HepG2 (cell line): ENCODE results near the gene CPLANE2. TPM values are rescaled to one million over a fixed set of nuclear protein-coding genes. Genes with fewer than 3 reads are reported as not detected.

Experiments used
- ATAC-seq: fragments of 200-7000 bp; cut with Tn5 transposase; 3 replicates; pipeline ENCODE4 v1.9.1; 2020; ENCODE audit warnings: mild to moderate bottlenecking, moderate library complexity
- BruUV-seq: library from RNA; stranded (reverse); fragments of 400-500 nt; replicated peaks from 2 replicates; lab custom pipeline; 2021; lab: Mats Ljungman, UMichigan
- CTCF ChIA-PET: fragments of 300-600 bp; formaldehyde crosslinking; extraction: SDS; loops from one replicate; lab custom pipeline; 2021; ENCODE audit warnings: low total read pairs, inconsistent platforms, low intra/inter-chr PET ratio; lab: Yijun Ruan, JAX
- POLR2A ChIA-PET: fragments of 350-600 bp; sonication (Branson Sonifier 250); formaldehyde crosslinking; loops from one replicate; lab custom pipeline; 2020; ENCODE audit warnings: antibody characterized with exemption, inconsistent platforms; lab: Yijun Ruan, JAX
- DNase-seq: peaks from one replicate; pipeline ENCODE4 v3.0.0-alpha.2; 2015; ENCODE audit warnings: low spot score
- FAIRE-seq: peaks from 3 replicates; lab custom pipeline; 2011; peaks lifted over from hg19 to GRCh38; lab: Jason Lieb, UNC
- H2AFZ ChIP-seq: one replicate; pipeline ENCODE4 v1.6.1; 2011; ENCODE audit warnings: low read length, inconsistent platforms
- H3K27ac ChIP-seq: fragments of 300-600 bp; 3 replicates; pipeline ENCODE4 v1.8.0; 2011; ENCODE audit warnings: mixed run types, mild to moderate bottlenecking, mixed read lengths, low read length, inconsistent platforms; ENCODE audit not compliant: insufficient read depth; ENCODE audit errors: extremely low read length
- H3K27me3 ChIP-seq, 2 experiments: fragments of 200-600 bp in 1 of 2; 2 replicates in 1 of 2; 3 replicates in 1 of 2; pipeline versions ENCODE4 v1.6.0 to v1.8.0; 2011; ENCODE audit warnings: low read length in 2 of 2, mild to moderate bottlenecking in 2 of 2, moderate library complexity in 2 of 2, inconsistent platforms in 1 of 2; ENCODE audit not compliant: insufficient read depth in 2 of 2, control insufficient read depth in 1 of 2
- H3K36me3 ChIP-seq, 2 experiments: fragments of 200-600 bp in 1 of 2; replicated peaks in 1 of 2; 2 replicates in 1 of 2; 3 replicates in 1 of 2; pipeline versions ENCODE4 v1.5.1 to v1.8.0; 2011; ENCODE audit warnings: low read length in 2 of 2, inconsistent platforms in 1 of 2; ENCODE audit not compliant: insufficient read depth in 2 of 2, control insufficient read depth in 1 of 2
- H3K4me1 ChIP-seq: 2 replicates; pipeline ENCODE4 v1.5.1; 2012; ENCODE audit warnings: low read length, inconsistent platforms; ENCODE audit not compliant: insufficient read depth
- H3K4me2 ChIP-seq: 2 replicates; pipeline ENCODE4 v1.6.0; 2011; ENCODE audit warnings: low read depth, low read length, inconsistent platforms
- H3K4me3 ChIP-seq, 3 experiments: fragments of 200-600 bp in 1 of 3; sonication (generic), shearing (Covaris generic) in 1 of 3; replicated peaks in 1 of 3; 2 replicates each; pipeline ENCODE4 v1.5.1; 2011 to 2016; ENCODE audit warnings: low read length in 3 of 3, inconsistent platforms in 2 of 3, low read depth in 2 of 3, mild to moderate bottlenecking in 2 of 3, control low read depth in 1 of 3, mixed read lengths in 1 of 3; ENCODE audit not compliant: insufficient read depth in 1 of 3
- H3K79me2 ChIP-seq: one replicate; pipeline ENCODE4 v1.6.1; 2011; ENCODE audit warnings: low read length, inconsistent platforms; ENCODE audit not compliant: insufficient read depth
- H3K9ac ChIP-seq: 2 replicates; pipeline ENCODE4 v1.6.0; 2011; ENCODE audit warnings: mild to moderate bottlenecking, low read depth, low read length, inconsistent platforms; ENCODE audit not compliant: insufficient read depth
- H3K9me3 ChIP-seq: 2 replicates; pipeline ENCODE4 v1.5.1; 2012; ENCODE audit warnings: mild to moderate bottlenecking, low read length
- H4K20me1 ChIP-seq: 2 replicates; pipeline ENCODE4 v1.6.0; 2011; ENCODE audit warnings: inconsistent platforms, mild to moderate bottlenecking, low read length, moderate library complexity; ENCODE audit not compliant: insufficient read depth
- ARNTL ChIP-seq: sonication (generic); formaldehyde crosslinking; IDR thresholded peaks from 2 replicates; pipeline ENCODE4 v1.4.0; 2020; ENCODE audit warnings: mild to moderate bottlenecking, missing genetic modification reagents
- ATF6 ChIP-seq: sonication (generic); formaldehyde crosslinking; conservative IDR thresholded peaks from 2 replicates; pipeline ENCODE4 v1.4.0; 2020; ENCODE audit warnings: missing genetic modification reagents
- HIVEP1 ChIP-seq: sonication (generic); formaldehyde crosslinking; IDR thresholded peaks from 2 replicates; pipeline ENCODE4 v1.4.0; 2020; ENCODE audit warnings: mild to moderate bottlenecking, missing genetic modification reagents
- IRF9 ChIP-seq: sonication (generic); formaldehyde crosslinking; IDR thresholded peaks from 2 replicates; pipeline ENCODE4 v1.8.0; 2022; ENCODE audit warnings: missing genetic modification reagents, mild to moderate bottlenecking, borderline replicate concordance
- KLF12 ChIP-seq: sonication (generic); formaldehyde crosslinking; IDR thresholded peaks from 2 replicates; pipeline ENCODE4 v1.4.0; 2020; ENCODE audit warnings: missing genetic modification reagents, borderline replicate concordance
- THAP9 ChIP-seq: sonication (generic); formaldehyde crosslinking; IDR thresholded peaks from 2 replicates; pipeline ENCODE4; 2020; ENCODE audit warnings: missing genetic modification reagents, mild to moderate bottlenecking, borderline replicate concordance
- ZNF12 ChIP-seq: sonication (generic); formaldehyde crosslinking; IDR thresholded peaks from 2 replicates; pipeline ENCODE4 v1.5.0; 2020; ENCODE audit warnings: missing genetic modification reagents
- ZNF550 ChIP-seq: sonication (generic); formaldehyde crosslinking; IDR thresholded peaks from 2 replicates; pipeline ENCODE4 v1.4.0; 2020; ENCODE audit warnings: mild to moderate bottlenecking, missing genetic modification reagents, borderline replicate concordance
- ZNF567 ChIP-seq: sonication (generic); formaldehyde crosslinking; IDR thresholded peaks from 2 replicates; pipeline ENCODE4 v1.8.1; 2023; ENCODE audit warnings: mild to moderate bottlenecking, missing genetic modification reagents, borderline replicate concordance
- ZZZ3 ChIP-seq: sonication (generic); formaldehyde crosslinking; IDR thresholded peaks from 2 replicates; pipeline ENCODE4 v1.4.0; 2020; ENCODE audit warnings: missing genetic modification reagents, mild to moderate bottlenecking, borderline replicate concordance
- WGBS: methylation state at CpG from one replicate; pipeline ENCODE4 v1.1.6; 2017; ENCODE audit warnings: low lambda C conversion rate; 5-methylcytosine and 5-hydroxymethylcytosine counted together
- in situ Hi-C: cut with HindIII; loops from 2 replicates; pipeline ENCODE4 v1.10.0; 2017; ENCODE audit warnings: low pct_unique_long_range_greater_than_20kb; ENCODE audit not compliant: extremely low pct_ligation_motif_present
- intact Hi-C: fragments of 100-400 bp; cut with micrococcal nuclease; formaldehyde crosslinking; loops from one replicate; pipeline ENCODE4 v1.10.0; 2022; ENCODE audit not compliant: unreplicated experiment
- polyA plus RNA-seq, 8 experiments: library from polyadenylated mRNA; depleted of rRNA in 3 of 8; stranded (reverse) in 7 of 8; unstranded in 1 of 8; fragments of >200 nt; fragmentation: Illumina TruSeq in 4 of 8; extraction: Trizol in 4 of 8; gene quantifications; 2 replicates each; pipeline versions ENCODE4 v1.2.1 to v1.2.3, GENCODE V29; 2011 to 2016; ENCODE audit warnings: low read depth in 4 of 8, missing spikeins in 1 of 8, mixed read lengths in 1 of 8; ENCODE audit not compliant: insufficient read depth in 1 of 8
- total RNA-seq, 5 experiments: library from RNA; depleted of rRNA; stranded (reverse); fragments of >200 nt; fragmentation: Illumina TruSeq; extraction: Trizol; gene quantifications; 2 replicates each; pipeline ENCODE4 v1.2.3, GENCODE V29; 2016; ENCODE audit warnings: low read depth in 1 of 5

CPLANE2 gene
- total and polyA plus RNA-seq, 2 of the 13 experiments (the other 11 are each of a cell fraction or from before 2014, with no cell fraction given): 0.29 to 1.6 TPM

GRCh38 chr1:16239972-16240491 is 3.0 kb upstream of the CPLANE2 start:
- Histone ChIP-seq H3K4me1 (peaks cover 58% of the 10 kb centered on the region), H2AFZ (no peak overlapping the region), H3K27me3 (no peaks in the 10 kb centered on the region), H3K9ac (no peak overlapping the region), H3K27ac (no peak overlapping the region), H3K36me3 (no peaks in the 10 kb centered on the region), H3K4me2 (no peak overlapping the region), H3K9me3 (no peaks in the 10 kb centered on the region)
- BruUV-seq: no TSS peak
- ATAC-seq (no peak), FAIRE-seq (peak; percentile 26)
- POLR2A ChIA-PET: no interaction called here
- TF ChIP-seq KLF12 (CRISPR knock-in tag) (no peak), ZNF12 (CRISPR knock-in tag) (peak; percentile 81)
- TF ChIP-seq, all 625 proteins: peak for 1
- 85% methylated on average over 2 of the region's 2 CpGs for WGBS
- intact Hi-C loops: no loop called here
- Histone ChIP-seq H4K20me1 (no peaks in the 10 kb centered on the region), H3K79me2 (no peaks in the 10 kb centered on the region), H3K4me3 (no peak overlapping the region)
- no peak for DNase-seq
- in situ Hi-C loops: loop anchor here (5.0 kb wide), 2 partner anchors 33 to 163 kb away; no protein-coding TSS in a partner anchor
- CTCF ChIA-PET: no interaction called here

- FAIRE-seq: no peak
- no TSS peak for BruUV-seq
- 0 out of 3 replicates have a peak, but pooled peaks have one; percentile 2 for ATAC-seq
- TF ChIP-seq ZNF550 (CRISPR knock-in tag): no peak
- no peak for TF ChIP-seq HIVEP1 (CRISPR knock-in tag)
- no peak for TF ChIP-seq ZZZ3
- TF ChIP-seq IRF9 (CRISPR knock-in tag): 0 out of 2 replicates have a peak, but pooled peaks have one; percentile 15
- TF ChIP-seq THAP9 (CRISPR knock-in tag): no peak
- TF ChIP-seq ARNTL (CRISPR knock-in tag): no peak
- no peak for TF ChIP-seq ZNF567 (CRISPR knock-in tag)
- no peak for TF ChIP-seq ATF6 (CRISPR knock-in tag)
Measured at GRCh38 chr1:16237343-16237830, 404 bp upstream of the CPLANE2 start.

More at GRCh38 chr1:16237343-16237830, 404 bp upstream of the CPLANE2 start:
- POLR2A ChIA-PET: interaction anchor here (1.5 to 2.0 kb wide), 2 partner anchors 20 to 31 kb away, joined by 5 to 7 read pairs; no protein-coding TSS in a partner anchor
- intact Hi-C loops: loop anchor here (2.0 kb wide), 2 partner anchors 33 to 159 kb away; no protein-coding TSS in a partner anchor
- in situ Hi-C loops: no loop called here
- peak overlapping the region; percentile 66 to 79 (median 67) for H3K4me3 ChIP-seq
- no peak for DNase-seq
- no peaks in the 10 kb centered on the region for H4K20me1 ChIP-seq
- CTCF ChIA-PET: no interaction called here
- H3K4me2 ChIP-seq: peak overlapping the region; percentile 97
- H3K79me2 ChIP-seq: no peaks in the 10 kb centered on the region
- no peaks in the 10 kb centered on the region for H3K27me3 ChIP-seq
- peaks cover 57% of the 10 kb centered on the region for H3K4me1 ChIP-seq
- H3K9ac ChIP-seq: peak overlapping the region; percentile 59
- no peaks in the 10 kb centered on the region for H3K36me3 ChIP-seq
- 0% methylated on average over 6 of the region's 6 CpGs for WGBS
- H2AFZ ChIP-seq: peak overlapping the region; percentile 62
- peak overlapping the region; percentile 31 for H3K27ac ChIP-seq
- no peaks in the 10 kb centered on the region for H3K9me3 ChIP-seq
